HG03060 (cell line): Measurements from ENCODE around the gene PCSK5.

Experiments used
- ATAC-seq: cut with Tn5 transposase; IDR thresholded peaks from one replicate; pipeline ENCODE4 v1.9.1; 2021; ENCODE audit warnings: low read depth, moderate number of reproducible peaks; ENCODE audit not compliant: unreplicated experiment

The PCSK5 gene

GRCh38 chr9:75997206-75997605, 106.7 kb downstream of the PCSK5 start:
- ATAC-seq = no peak

- no peak for ATAC-seq
These were observed 107.8 kb downstream of the PCSK5 start for GRCh38 chr9:75998096-75998780.

- no peak for ATAC-seq
These were observed 111.0 kb downstream of the PCSK5 start for GRCh38 chr9:76001459-76001858.

- no peak for ATAC-seq
These were observed 112.6 kb downstream of the PCSK5 start for GRCh38 chr9:76003041-76003440.

GRCh38 chr9:76004526-76004925, 114.1 kb downstream of the PCSK5 start:
- ATAC-seq = peak; percentile 63

- no peak for ATAC-seq
These were observed 117.5 kb downstream of the PCSK5 start for GRCh38 chr9:76007935-76008334.

- no peak for ATAC-seq
These were observed 123.3 kb downstream of the PCSK5 start for GRCh38 chr9:76013809-76014208.

DNA sequence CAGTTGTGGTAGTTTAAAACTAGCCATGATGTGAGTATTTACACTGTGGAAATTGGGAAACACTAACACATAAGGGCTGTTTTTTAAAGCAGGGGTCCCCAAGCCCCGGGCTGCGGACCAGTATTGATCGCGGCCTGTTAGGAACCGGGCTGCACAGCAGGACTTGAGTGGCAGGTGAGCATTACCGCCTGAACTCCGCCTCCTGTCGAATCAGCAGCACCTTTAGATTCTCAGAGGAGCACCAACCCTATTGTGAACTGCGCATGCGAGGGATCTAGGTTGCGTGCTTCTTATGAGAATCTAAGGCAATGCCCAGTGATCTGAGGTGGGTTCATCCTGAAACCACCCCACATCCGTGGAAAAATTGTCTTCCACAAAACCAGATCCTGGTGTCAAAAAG, 127.8 kb downstream of the PCSK5 start:
- no peak for ATAC-seq

DNA sequence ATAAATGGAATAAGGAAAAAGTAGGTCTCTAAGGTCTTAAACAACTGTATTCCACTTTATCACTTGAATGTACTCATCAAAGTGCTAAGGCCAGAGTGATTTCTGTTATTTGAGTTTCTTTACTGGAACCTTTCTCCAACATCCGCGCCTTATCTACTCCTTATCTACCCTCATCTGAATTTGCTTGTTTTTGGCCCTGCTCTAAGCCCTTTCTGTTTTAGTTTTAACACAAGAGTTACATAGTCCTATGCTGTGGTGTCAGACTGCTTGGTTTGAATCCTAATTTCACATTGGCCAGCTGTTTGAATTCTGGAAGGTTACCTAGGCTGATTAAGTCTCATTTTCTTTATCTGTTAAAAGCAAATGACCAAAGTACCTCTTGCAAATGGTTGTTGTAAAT, 128.3 kb downstream of the PCSK5 start:
- no peak for ATAC-seq

DNA sequence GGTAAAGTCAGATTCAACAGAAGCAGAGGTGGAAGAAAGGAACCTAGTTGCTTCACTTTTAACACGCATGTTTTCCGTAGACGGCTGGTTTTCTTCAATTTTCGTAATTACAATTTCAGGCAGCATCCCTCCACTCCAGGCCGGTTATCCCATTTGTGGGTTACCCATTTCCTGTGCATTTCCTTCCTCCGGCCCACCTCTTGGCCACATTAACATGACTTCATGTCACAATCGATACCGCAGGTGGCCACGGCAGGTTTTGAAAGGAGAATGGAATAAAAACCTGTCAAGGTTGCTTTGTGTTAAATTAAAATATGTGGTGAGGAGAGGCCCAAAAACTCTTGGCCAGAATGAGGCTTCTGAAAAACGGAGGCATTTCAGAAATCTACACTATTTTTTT, 130.2 kb downstream of the PCSK5 start:
- ATAC-seq = no peak

DNA sequence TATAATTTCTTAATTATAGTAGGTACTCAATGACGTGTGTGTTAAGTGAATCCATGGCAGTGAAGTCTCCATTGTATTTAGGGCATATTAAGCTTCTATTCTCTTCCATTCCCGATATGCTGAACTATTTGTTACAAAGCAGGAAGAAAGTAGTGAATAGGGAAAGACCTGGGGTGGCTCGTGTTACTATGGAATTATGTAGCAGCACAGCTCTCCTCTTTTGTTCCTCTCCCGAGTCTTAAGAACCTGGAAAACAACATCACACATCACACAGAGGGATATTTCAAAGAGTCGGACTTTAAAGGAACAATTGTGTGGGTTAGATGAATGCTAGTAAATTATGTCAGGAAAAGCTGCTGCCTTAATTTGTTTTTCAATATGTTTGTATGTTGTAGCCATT, 131.8 kb downstream of the PCSK5 start:
- ATAC-seq = no peak

GRCh38 chr9:76023715-76024195, 133.3 kb downstream of the PCSK5 start:
- ATAC-seq = no peak

GRCh38 chr9:76025286-76025685, 134.8 kb downstream of the PCSK5 start:
- no peak for ATAC-seq

DNA sequence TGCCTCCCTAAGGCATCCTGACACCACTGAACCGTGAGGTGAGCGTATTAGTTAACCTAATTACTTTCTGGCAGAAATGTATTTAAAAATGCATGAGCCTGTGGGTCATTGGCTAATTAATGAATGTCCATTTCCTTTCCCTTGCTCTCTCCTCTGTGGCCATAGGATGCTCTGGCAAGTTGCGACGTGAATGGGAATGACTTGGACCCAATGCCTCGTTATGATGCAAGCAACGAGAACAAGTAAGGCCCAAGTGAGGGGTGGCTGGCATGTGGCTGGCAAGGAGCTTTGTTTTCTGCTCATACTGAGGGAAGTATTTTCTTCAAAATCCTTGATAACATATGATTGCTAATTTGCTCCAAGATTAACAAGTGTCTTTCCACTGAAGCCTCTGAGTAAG, 136.3 kb downstream of the PCSK5 start:
- ATAC-seq = no peak

DNA sequence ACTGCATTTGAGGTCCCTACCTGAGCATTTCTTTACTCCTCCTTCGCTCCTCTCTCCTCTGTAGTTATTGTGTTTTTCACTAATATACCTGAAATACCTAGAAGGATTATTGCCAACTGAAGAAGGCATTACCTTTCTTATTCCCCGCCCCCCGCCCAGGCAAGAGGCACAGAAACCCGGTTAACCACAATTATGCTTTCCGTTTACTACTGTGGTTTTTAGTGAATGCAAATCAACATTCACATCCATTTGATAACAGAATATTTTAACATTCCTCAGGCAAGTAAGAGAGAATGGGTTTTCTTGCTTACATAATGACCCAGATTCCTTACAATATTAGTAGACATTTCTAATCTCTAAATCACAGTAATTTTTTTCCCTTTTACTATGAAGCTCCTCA, 136.9 kb downstream of the PCSK5 start:
- no peak for ATAC-seq

DNA sequence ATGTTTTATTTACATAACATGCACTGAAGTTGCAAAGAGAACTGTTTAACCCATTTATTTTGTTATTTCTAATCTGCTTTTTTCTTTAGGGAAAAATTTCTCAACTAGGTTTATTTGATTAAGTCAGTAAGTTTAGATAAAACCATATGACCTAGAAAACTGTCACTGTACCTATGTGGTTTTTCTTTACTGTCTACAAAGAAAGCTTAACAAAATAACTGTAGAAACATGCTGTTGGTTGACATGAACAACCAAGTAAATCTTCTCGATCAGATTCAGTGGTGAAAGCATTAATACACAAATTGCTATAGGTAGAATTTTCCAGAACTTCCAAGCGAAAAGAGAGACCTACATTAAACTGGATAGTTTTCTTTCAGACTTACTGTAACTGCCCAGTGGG, 137.4 kb downstream of the PCSK5 start:
- no peak for ATAC-seq

DNA sequence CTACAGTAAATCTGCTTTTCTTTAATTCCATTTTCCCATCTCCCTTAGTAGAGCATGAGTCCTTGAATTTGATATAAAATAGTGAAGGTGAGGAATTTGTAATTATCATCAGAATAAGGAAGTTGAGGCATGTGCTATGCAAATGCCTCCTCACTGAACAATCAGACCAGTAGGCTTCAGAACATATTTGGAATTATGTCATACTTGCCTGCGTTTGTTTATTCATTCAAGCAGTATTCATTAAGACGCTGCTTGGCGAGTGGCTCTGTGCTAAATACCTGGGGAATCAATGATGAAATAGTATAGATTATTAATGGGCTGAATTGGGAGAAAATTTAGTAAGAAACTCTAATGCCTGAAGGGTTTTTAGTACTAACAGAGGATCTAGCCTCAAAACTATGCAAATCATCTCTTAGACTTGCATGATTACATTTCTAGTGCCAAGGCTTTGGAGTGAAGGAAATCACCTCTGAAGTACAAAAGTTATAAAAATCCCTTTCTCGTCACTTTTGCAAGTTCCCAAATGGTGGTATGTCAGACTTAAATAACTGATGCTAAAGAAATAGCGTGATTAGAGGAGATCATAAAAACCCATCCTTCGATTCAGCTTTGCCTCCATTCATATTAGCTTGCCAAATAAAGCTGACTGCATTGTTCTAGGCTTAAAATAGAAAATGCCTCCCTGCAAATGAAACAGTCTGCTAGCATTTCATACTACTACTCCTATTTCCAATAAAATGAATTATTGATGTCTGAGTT, 141.7 kb downstream of the PCSK5 start:
- no peak for ATAC-seq

- no peak for ATAC-seq
These were observed 142.4 kb downstream of the PCSK5 start for GRCh38 chr9:76032797-76033373.

GRCh38 chr9:76034049-76034448, 143.6 kb downstream of the PCSK5 start:
- ATAC-seq = no peak

DNA sequence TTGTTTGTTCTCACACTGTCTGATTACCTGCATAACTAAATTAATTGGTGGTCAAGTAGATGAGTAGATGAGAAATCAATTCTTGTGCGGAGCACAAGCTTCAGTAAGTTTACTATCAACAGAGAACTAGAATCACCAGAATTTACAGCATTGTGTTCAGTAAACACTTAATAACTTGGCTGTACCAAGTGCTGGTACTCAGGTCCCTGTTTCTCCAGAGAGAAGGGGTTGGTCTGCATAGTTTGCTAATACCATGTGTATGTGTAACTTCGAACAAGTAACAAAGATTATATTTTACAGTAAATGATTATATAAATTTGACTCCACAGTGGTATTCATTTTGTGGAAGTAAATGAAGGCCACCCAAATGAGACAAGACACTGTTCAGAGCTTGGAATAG, 146.3 kb downstream of the PCSK5 start:
- ATAC-seq = no peak

- no peak for ATAC-seq
These were observed 147.2 kb downstream of the PCSK5 start for GRCh38 chr9:76037587-76038225.
